ENCODE measurements around the gene SUSD1.

DNA sequence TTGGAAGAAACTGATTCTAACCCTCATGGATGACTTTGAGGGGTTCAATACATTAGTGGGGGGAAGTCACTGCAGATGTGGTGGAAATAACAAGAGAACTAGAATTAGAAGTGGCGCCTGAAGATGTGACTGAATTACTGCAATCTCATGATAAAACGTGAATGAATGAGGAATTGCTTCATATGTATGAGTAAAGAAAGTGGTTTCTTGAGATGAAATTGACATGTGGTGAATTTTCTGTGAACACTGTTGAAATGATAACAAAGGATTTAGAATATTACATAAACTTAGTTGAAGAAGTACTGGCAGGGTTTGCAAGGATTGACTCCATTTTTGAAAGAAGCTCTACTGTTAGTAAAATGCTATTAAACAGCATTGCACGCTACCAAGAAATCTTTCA, 165.4 kb downstream of the SUSD1 start:
- TF ChIP-seq, protein P1, sequence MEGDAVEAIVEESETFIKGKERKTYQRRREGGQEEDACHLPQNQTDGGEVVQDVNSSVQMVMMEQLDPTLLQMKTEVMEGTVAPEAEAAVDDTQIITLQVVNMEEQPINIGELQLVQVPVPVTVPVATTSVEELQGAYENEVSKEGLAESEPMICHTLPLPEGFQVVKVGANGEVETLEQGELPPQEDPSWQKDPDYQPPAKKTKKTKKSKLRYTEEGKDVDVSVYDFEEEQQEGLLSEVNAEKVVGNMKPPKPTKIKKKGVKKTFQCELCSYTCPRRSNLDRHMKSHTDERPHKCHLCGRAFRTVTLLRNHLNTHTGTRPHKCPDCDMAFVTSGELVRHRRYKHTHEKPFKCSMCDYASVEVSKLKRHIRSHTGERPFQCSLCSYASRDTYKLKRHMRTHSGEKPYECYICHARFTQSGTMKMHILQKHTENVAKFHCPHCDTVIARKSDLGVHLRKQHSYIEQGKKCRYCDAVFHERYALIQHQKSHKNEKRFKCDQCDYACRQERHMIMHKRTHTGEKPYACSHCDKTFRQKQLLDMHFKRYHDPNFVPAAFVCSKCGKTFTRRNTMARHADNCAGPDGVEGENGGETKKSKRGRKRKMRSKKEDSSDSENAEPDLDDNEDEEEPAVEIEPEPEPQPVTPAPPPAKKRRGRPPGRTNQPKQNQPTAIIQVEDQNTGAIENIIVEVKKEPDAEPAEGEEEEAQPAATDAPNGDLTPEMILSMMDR (conservative IDR thresholded peaks at IDR 0.05; ENCODE audit: low read depth, low read length), result no peak
- TF ChIP-seq EZH2 (IDR thresholded peaks at IDR 0.05; ENCODE audit: low read length, unreplicated experiment), result no peak

All from PC-3 (cell line).